Natural killer cell (primary cell): ENCODE measurements around the gene IL18RAP. TPM values are rescaled to one million over a fixed set of nuclear protein-coding genes. Genes with fewer than 3 reads are reported as not detected.
A peak's percentile ranks its signal among the peaks of the same experiment; 100 is the strongest.

Experiments
- ATAC-seq, 3 donors: fragments of 150-1000 bp in 2 of 3; fragments of 200-7000 bp in 1 of 3; cut with Tn5 transposase; 1 replicate in 1 of 3; 2 replicates in 2 of 3; pipeline ENCODE4 v1.10.0; 2021; ENCODE audit warnings: mild to moderate bottlenecking in 2 of 3, moderate library complexity in 2 of 3
- DNase-seq, 2 donors: peaks; one replicate each; pipeline versions ENCODE4 v3.0.0 to v3.0.0-alpha.2; 2013 to 2021; ENCODE audit warnings: mixed read lengths in 1 of 2
- H3K27ac ChIP-seq: one replicate; pipeline ENCODE4 v1.5.1; 2013; ENCODE audit warnings: mild to moderate bottlenecking, low read length
- H3K27me3 ChIP-seq: one replicate; pipeline ENCODE4 v1.6.1; 2013; ENCODE audit warnings: low read length; ENCODE audit not compliant: control insufficient read depth, insufficient read depth
- H3K36me3 ChIP-seq: one replicate; pipeline ENCODE4 v1.6.1; 2013; ENCODE audit warnings: low read length; ENCODE audit not compliant: control insufficient read depth, insufficient read depth
- H3K4me1 ChIP-seq: one replicate; pipeline ENCODE4 v1.6.1; 2013; ENCODE audit warnings: low read length; ENCODE audit not compliant: control insufficient read depth, insufficient read depth
- H3K4me3 ChIP-seq: one replicate; pipeline ENCODE4 v1.5.1; 2013; ENCODE audit warnings: low read length
- H3K9me3 ChIP-seq: one replicate; pipeline ENCODE4 v1.6.1; 2013; ENCODE audit warnings: low read length; ENCODE audit not compliant: control insufficient read depth, insufficient read depth
- H3K27ac Mint-ChIP-seq, 2 donors: one replicate each; pipeline ENCODE4 v1.8.0; 2022; ENCODE audit warnings: mild to moderate bottlenecking in 2 of 2, mixed read lengths in 2 of 2, moderate library complexity in 1 of 2
- H3K27me3 Mint-ChIP-seq, 2 donors: one replicate each; pipeline ENCODE4 v1.8.0; 2022; ENCODE audit warnings: low read depth in 2 of 2, mixed read lengths in 2 of 2
- H3K36me3 Mint-ChIP-seq: one replicate; pipeline ENCODE4 v1.8.0; 2022; ENCODE audit warnings: mixed read lengths
- H3K4me1 Mint-ChIP-seq, 2 donors: one replicate each; pipeline ENCODE4 v1.8.0; 2022; ENCODE audit warnings: mixed read lengths in 2 of 2
- H3K4me3 Mint-ChIP-seq: one replicate; pipeline ENCODE4 v1.8.0; 2022; ENCODE audit warnings: mild to moderate bottlenecking, moderate library complexity, mixed read lengths
- H3K9me3 Mint-ChIP-seq, 2 donors: one replicate each; pipeline ENCODE4 v1.8.0; 2022; ENCODE audit warnings: mixed read lengths in 2 of 2
- CTCF ChIP-seq: fragments of 200-600 bp; IDR thresholded peaks from one replicate; pipeline ENCODE4 v1.8.0; 2022; ENCODE audit warnings: antibody characterized with exemption
- WGBS: methylation state at CpG from one replicate; pipeline ENCODE4 v1.1.7; 2013; ENCODE audit warnings: missing lambda C conversion rate; ENCODE audit not compliant: insufficient coverage; 5-methylcytosine and 5-hydroxymethylcytosine counted together
- intact Hi-C: fragments of 100-400 bp; cut with micrococcal nuclease; formaldehyde crosslinking; loops from one replicate; pipeline ENCODE4 v1.14.2; 2022
- total RNA-seq, 4 donors: library from RNA; stranded (reverse); fragments of 120-200 nt in 1 of 4; gene quantifications; one replicate each; pipeline versions ENCODE4 v1.2.3 to v1.2.4, GENCODE V29; 2013 to 2022

Gene IL18RAP
- total RNA-seq, 3 donors from 2014 or later (not counting 1 experiment from before 2014, with no cell fraction given): 136 to 309 (median 203) TPM

- peaks cover 89% of the 10 kb centered on the region for H3K36me3 ChIP-seq
- H3K27ac ChIP-seq: no peak overlapping the region
- Mint-ChIP-seq H3K27ac (no peak overlapping the region), H3K9me3 (no peaks in the 10 kb centered on the region), H3K4me1 (peaks cover 40 to 44% of the 10 kb centered on the region in 2 donors), H3K4me3 (no peak overlapping the region), H3K36me3 (peaks cover 16% of the 10 kb centered on the region), H3K27me3 (no peaks in the 10 kb centered on the region)
- no peaks in the 10 kb centered on the region for H3K9me3 ChIP-seq
- no peak overlapping the region for H3K4me3 ChIP-seq
- ATAC-seq (no peak), DNase-seq (no peak)
- peaks cover 37% of the 10 kb centered on the region for H3K4me1 ChIP-seq
- TF ChIP-seq CTCF: no peak
- intact Hi-C loops: no loop called here
- 81% methylated on average over 2 of the region's 2 CpGs for WGBS
- H3K27me3 ChIP-seq: no peaks in the 10 kb centered on the region
These were observed 15.6 kb downstream of the IL18RAP start for GRCh38 chr2:102438578-102438977.

GRCh38 chr2:102439065-102439695, 16.2 kb downstream of the IL18RAP start:
- no peak for DNase-seq
- Histone ChIP-seq H3K9me3 (no peaks in the 10 kb centered on the region), H3K27me3 (no peaks in the 10 kb centered on the region), H3K4me1 (peaks cover 34% of the 10 kb centered on the region), H3K4me3 (no peak overlapping the region), H3K27ac (no peak overlapping the region), H3K36me3 (peaks cover 89% of the 10 kb centered on the region)
- H3K27ac Mint-ChIP-seq: no peak overlapping the region
- H3K4me1 Mint-ChIP-seq: peaks cover 40 to 44% of the 10 kb centered on the region in 2 donors
- H3K36me3 Mint-ChIP-seq: peaks cover 21% of the 10 kb centered on the region
- no peak for ATAC-seq
- WGBS: 76% methylated on average over 5 of the region's 6 CpGs
- no peak overlapping the region for H3K4me3 Mint-ChIP-seq
- H3K27me3 Mint-ChIP-seq: no peaks in the 10 kb centered on the region
- no peak for TF ChIP-seq CTCF
- no peaks in the 10 kb centered on the region for H3K9me3 Mint-ChIP-seq
- intact Hi-C loops: no loop called here

GRCh38 chr2:102442967-102443828, 20.2 kb downstream of the IL18RAP start:
- H3K4me1 Mint-ChIP-seq: peaks cover 14 to 17% of the 10 kb centered on the region in 2 donors
- peak overlapping the region; percentile 42 for H3K27ac ChIP-seq
- H3K9me3 ChIP-seq: no peaks in the 10 kb centered on the region
- H3K4me3 ChIP-seq: no peak overlapping the region
- H3K27me3 ChIP-seq: no peaks in the 10 kb centered on the region
- H3K4me1 ChIP-seq: peaks cover 15% of the 10 kb centered on the region
- H3K4me3 Mint-ChIP-seq: no peak overlapping the region
- ATAC-seq: peak; percentile 76 to 90 (median 88)
- peaks cover 28% of the 10 kb centered on the region for H3K36me3 Mint-ChIP-seq
- WGBS: 28% methylated on average over 13 of the region's 13 CpGs
- H3K9me3 Mint-ChIP-seq: no peaks in the 10 kb centered on the region
- peak overlapping the region; percentile 78 to 84 for H3K27ac Mint-ChIP-seq
- intact Hi-C loops: loop anchor here (1.0 to 5.0 kb wide), 3 partner anchors 85 to 191 kb away; no protein-coding TSS in a partner anchor
- no peaks in the 10 kb centered on the region for H3K27me3 Mint-ChIP-seq
- peak in 1 of 2 donors; percentile 78 for DNase-seq
- H3K36me3 ChIP-seq: peaks cover 88% of the 10 kb centered on the region
- TF ChIP-seq CTCF: peak; percentile 85
